ENCODE data around the gene TMCC2.

TMCC2 gene

DNA sequence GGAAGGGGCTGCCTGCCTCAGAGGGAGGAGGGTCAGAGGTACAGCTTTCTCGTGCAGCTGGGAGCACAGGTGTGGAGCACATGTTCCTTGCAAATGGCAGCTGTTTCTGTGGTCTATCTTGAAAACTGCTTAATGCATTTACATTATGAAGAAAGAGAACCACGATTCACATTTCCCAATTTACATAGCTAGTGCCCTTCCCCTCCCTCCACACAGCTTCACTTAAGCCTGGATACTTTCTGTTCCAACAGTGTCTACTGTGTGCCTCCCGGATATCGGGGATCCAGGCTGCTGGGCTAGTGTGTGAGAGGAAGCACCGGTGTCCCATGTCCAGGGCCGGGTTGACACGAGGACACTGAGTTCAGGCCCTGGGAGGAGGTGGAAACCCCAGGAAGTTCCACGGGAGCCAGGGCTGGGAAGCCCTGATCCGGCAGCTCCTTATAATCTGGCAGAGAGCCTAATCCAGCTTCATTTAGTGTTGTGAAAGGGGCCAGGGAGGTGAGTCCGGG lies 31.6 kb downstream of the TMCC2 start:
- Mint-ChIP-seq H3K9me3 (no peaks in the 10 kb centered on the region), H3K36me3 (no peaks in the 10 kb centered on the region), H3K4me3 (no peak overlapping the region), H3K27me3 (peaks cover 9% of the 10 kb centered on the region), H3K4me1 (peaks cover 8% of the 10 kb centered on the region), H3K27ac (no peak overlapping the region)
- ATAC-seq, result no peak

DNA sequence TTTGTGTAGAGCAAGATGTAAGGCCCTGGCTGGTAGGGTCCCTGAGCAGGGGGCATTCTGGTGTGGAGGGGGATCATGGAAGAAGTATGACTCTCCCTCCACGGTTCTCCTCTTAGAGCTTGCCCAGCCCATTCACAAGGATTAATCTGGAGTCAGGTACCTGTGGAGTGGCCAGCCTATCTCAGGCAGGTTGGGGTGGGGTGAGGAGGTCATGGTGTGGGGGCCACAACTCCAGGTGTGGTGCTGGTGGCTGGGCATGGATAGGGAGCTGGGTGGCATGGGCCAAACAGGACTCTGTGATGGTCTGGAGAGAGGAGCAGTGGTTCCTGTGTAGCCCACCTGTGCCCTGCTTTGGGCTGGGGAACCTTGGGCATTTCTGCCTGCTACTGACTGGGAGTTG lies 32.3 kb downstream of the TMCC2 start:
- Mint-ChIP-seq H3K4me3 (no peak overlapping the region), H3K4me1 (peaks cover 8% of the 10 kb centered on the region), H3K27me3 (peaks cover 9% of the 10 kb centered on the region), H3K9me3 (no peaks in the 10 kb centered on the region), H3K36me3 (no peaks in the 10 kb centered on the region), H3K27ac (no peak overlapping the region)
- no peak for ATAC-seq

DNA sequence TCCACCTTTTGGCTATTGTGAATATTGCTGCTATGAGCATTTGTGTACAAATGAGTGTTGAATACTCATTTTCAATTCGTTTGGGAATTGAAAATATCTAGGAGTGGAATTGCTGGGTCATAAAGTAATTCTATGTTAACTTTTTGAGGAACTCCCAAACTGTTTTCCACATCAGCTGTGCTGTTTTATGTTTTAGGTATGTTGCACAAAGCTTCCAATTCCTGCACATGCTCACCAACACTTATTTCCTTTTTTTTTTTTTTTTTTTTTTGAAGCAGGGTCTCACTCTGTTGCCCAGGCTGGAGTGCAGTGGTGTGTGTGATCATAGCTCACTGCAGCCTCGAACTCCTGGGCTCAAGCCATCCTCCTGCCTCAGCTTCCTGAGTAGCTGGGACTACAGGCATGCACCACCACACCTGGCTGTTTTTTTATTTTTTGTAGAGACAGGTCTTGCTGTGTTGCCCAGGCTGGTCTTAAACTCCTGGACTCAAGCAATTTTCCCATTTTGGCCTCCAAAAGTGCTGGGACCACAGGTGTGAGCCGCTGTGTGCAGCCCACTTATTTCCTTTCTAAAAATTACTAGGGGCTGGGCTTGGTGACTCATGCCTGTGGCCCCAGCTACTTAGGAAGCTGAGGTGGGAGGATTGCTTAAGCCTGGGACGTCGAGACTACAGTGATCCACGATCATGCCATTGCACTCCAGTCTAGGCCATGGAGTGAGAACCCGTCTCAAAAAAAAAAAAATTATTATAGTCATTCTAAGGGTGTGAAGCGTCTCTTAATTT lies 33.4 kb downstream of the TMCC2 start:
- peaks cover 9% of the 10 kb centered on the region for H3K27me3 Mint-ChIP-seq
- no peak overlapping the region for H3K27ac Mint-ChIP-seq
- no peak for ATAC-seq
- H3K4me3 Mint-ChIP-seq, result no peak overlapping the region
- peaks cover 4% of the 10 kb centered on the region for H3K4me1 Mint-ChIP-seq
- no peaks in the 10 kb centered on the region for H3K9me3 Mint-ChIP-seq
- no peaks in the 10 kb centered on the region for H3K36me3 Mint-ChIP-seq

- ATAC-seq, result no peak
- Mint-ChIP-seq H3K36me3 (no peaks in the 10 kb centered on the region), H3K27me3 (peaks cover 9% of the 10 kb centered on the region), H3K27ac (no peak overlapping the region), H3K4me1 (no peaks in the 10 kb centered on the region), H3K9me3 (no peaks in the 10 kb centered on the region), H3K4me3 (no peak overlapping the region)
Measured at GRCh38 chr1:205261946-205262691, 34.4 kb downstream of the TMCC2 start.

DNA sequence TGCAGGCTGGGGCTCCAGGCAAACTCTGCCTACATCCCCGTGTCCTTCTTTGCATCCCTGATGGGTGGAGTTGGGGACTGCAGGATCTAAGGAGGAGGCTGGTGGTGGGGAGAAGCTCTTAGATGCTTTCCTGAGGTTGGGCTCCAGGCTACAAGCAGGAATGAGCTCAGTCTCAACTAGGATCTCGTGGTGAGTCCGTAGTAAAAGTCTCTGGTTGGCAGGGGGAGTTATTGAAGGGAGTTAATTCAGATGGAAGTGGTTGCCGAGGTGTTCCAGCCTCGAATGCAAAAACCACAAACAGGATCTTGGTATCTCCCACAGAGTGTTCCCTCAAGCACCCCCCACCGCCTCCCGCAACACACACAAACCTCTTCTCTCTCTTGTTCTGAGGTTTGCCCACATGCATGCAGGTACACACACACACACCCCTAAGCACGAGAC lies 35.0 kb downstream of the TMCC2 start:
- Mint-ChIP-seq H3K4me1 (no peaks in the 10 kb centered on the region), H3K36me3 (no peaks in the 10 kb centered on the region), H3K27ac (no peak overlapping the region), H3K9me3 (no peaks in the 10 kb centered on the region), H3K4me3 (no peak overlapping the region), H3K27me3 (peaks cover 3% of the 10 kb centered on the region)
- ATAC-seq, result no peak

DNA sequence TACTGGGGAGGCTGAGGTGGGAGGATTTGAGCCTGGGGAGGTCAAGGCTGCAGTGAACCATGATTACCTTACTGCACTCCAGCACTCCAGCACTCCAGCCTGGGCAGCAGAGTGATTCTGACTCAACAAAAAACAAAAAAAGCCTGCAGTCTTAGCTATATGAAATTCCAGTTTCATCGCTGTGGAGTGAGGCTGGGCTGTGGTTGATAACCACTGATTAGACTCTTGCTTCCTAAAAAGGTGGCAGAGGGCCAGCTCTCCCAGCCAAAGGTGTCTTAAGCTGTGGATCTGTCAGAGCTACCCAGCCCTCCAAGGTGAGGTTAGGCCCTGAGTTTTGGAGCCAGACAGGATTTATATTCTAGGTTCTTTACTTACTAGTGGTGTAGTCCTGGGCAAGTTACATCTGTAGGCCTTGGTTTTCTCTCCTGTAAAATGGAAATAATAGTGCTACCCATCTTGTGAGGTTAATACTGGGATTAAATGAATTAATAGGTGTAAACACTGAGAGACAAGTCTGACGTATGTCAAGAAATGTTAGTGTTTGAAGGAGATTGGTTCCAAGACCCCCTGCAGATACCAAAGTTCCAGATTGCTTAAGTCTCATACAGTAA lies 35.9 kb downstream of the TMCC2 start:
- Mint-ChIP-seq H3K4me3 (no peak overlapping the region), H3K36me3 (peaks cover 1% of the 10 kb centered on the region), H3K27ac (no peak overlapping the region), H3K27me3 (peaks cover 9% of the 10 kb centered on the region), H3K4me1 (no peaks in the 10 kb centered on the region), H3K9me3 (no peaks in the 10 kb centered on the region)
- ATAC-seq, result no peak

GRCh38 chr1:205266611-205267305 lies 39.0 kb downstream of the TMCC2 start:
- H3K36me3 Mint-ChIP-seq, result peaks cover 6% of the 10 kb centered on the region
- H3K27ac Mint-ChIP-seq, result no peak overlapping the region
- peaks cover 15% of the 10 kb centered on the region for H3K27me3 Mint-ChIP-seq
- H3K4me1 Mint-ChIP-seq, result no peaks in the 10 kb centered on the region
- no peaks in the 10 kb centered on the region for H3K9me3 Mint-ChIP-seq
- ATAC-seq, result no peak
- no peak overlapping the region for H3K4me3 Mint-ChIP-seq

- H3K27ac Mint-ChIP-seq, result no peak overlapping the region
Measured at GRCh38 chr1:205267306-205267902, 39.7 kb downstream of the TMCC2 start.

GRCh38 chr1:205268846-205269680 lies 41.3 kb downstream of the TMCC2 start:
- no peak for ATAC-seq
- Mint-ChIP-seq H3K4me3 (no peak overlapping the region), H3K27ac (no peak overlapping the region), H3K36me3 (peaks cover 11% of the 10 kb centered on the region), H3K9me3 (no peaks in the 10 kb centered on the region), H3K27me3 (peaks cover 15% of the 10 kb centered on the region), H3K4me1 (peaks cover 11% of the 10 kb centered on the region)

More at GRCh38 chr1:205267306-205267902, 39.7 kb downstream of the TMCC2 start:
- peaks cover 11% of the 10 kb centered on the region for H3K36me3 Mint-ChIP-seq
- H3K9me3 Mint-ChIP-seq, result no peaks in the 10 kb centered on the region
- no peak for ATAC-seq
- peaks cover 15% of the 10 kb centered on the region for H3K27me3 Mint-ChIP-seq
- H3K4me1 Mint-ChIP-seq, result no peaks in the 10 kb centered on the region
- H3K4me3 Mint-ChIP-seq, result no peak overlapping the region

DNA sequence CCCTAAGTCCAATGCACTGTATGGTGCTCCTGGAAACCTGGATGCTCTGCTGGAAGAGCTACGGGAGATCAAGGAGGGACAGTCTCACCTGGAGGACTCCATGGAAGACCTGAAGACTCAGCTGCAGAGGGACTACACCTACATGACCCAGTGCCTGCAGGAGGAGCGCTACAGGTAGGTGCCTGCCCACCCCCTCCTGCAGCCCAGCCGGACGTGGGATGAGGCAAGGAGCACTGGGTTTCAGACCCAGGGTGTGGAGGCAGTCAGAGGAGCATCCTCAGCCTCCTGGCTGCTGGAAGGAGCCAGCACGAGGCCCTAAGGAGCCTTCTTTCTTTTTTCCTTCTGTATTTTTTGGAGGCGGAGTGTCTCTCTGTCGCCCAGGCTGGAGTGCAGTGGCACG lies 42.0 kb downstream of the TMCC2 start:
- Mint-ChIP-seq H3K27me3 (peaks cover 15% of the 10 kb centered on the region), H3K9me3 (no peaks in the 10 kb centered on the region), H3K4me3 (no peak overlapping the region), H3K4me1 (peaks cover 18% of the 10 kb centered on the region), H3K36me3 (peaks cover 11% of the 10 kb centered on the region), H3K27ac (no peak overlapping the region)
- ATAC-seq, result no peak

DNA sequence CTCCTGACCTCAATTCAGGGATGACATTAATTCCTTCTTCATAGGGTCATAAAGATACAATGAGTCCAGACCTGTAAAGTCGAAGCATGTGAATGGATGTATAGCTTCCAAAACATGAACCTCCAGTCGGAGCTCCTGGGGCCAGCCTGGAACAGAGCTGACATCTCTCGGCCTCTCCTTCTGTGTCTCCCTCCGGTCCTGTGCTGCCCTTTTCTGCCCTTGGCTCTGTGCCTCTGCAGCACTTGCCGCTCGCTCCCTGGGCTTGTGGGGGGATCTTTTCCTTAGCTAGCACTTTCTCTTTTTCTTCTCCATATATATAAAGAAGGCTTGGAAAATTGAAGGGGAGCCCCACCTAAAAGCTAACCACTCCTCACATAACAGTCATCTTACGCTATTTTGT lies 42.5 kb downstream of the TMCC2 start:
- no peak overlapping the region for H3K4me3 Mint-ChIP-seq
- no peak overlapping the region for H3K27ac Mint-ChIP-seq
- H3K27me3 Mint-ChIP-seq, result peaks cover 15% of the 10 kb centered on the region
- no peak for ATAC-seq
- no peaks in the 10 kb centered on the region for H3K9me3 Mint-ChIP-seq
- H3K36me3 Mint-ChIP-seq, result peaks cover 11% of the 10 kb centered on the region
- peaks cover 24% of the 10 kb centered on the region for H3K4me1 Mint-ChIP-seq

GRCh38 chr1:205270764-205271163 lies 43.0 kb downstream of the TMCC2 start:
- H3K27ac Mint-ChIP-seq, result no peak overlapping the region
- peaks cover 28% of the 10 kb centered on the region for H3K4me1 Mint-ChIP-seq
- peaks cover 11% of the 10 kb centered on the region for H3K36me3 Mint-ChIP-seq
- no peak overlapping the region for H3K4me3 Mint-ChIP-seq
- peaks cover 15% of the 10 kb centered on the region for H3K27me3 Mint-ChIP-seq
- no peaks in the 10 kb centered on the region for H3K9me3 Mint-ChIP-seq
- ATAC-seq, result no peak

DNA sequence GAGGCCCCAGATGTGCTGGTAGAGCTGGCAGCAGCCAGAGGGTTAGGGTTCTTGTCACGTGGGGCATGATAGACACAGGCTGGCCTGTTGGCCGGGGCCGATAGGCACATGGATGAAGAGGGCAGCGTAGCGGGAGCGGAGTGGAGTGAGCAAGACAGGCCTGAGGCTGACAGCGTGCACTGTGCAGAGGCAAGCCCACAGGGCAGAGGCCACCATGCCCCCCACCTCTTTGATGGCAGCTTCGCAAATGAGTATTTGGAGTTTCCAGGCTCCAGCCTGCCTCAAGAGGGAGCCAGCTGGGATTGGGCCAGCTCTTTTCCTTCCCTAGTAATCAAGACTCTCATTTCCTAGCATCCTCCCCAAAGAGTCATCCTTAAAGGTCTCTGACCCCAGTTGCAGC lies 43.5 kb downstream of the TMCC2 start:
- Mint-ChIP-seq H3K4me3 (no peak overlapping the region), H3K27me3 (peaks cover 15% of the 10 kb centered on the region), H3K9me3 (no peaks in the 10 kb centered on the region), H3K4me1 (peaks cover 32% of the 10 kb centered on the region), H3K36me3 (peaks cover 11% of the 10 kb centered on the region), H3K27ac (no peak overlapping the region)
- ATAC-seq, result no peak

DNA sequence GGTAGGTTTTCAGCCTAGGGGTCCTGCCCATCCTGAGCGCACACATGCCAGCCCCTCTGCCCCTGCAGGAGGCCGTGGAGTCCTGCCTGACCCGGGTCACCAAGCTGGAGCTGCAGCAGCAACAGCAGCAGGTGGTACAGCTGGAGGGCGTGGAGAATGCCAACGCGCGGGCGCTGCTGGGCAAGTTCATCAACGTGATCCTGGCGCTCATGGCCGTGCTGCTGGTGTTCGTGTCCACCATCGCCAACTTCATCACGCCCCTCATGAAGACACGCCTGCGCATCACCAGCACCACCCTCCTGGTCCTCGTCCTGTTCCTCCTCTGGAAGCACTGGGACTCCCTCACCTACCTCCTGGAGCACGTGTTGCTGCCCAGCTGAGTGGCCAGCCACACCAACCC lies 44.0 kb downstream of the TMCC2 start:
- H3K36me3 Mint-ChIP-seq, result peaks cover 11% of the 10 kb centered on the region
- H3K4me3 Mint-ChIP-seq, result no peak overlapping the region
- H3K27ac Mint-ChIP-seq, result no peak overlapping the region
- H3K9me3 Mint-ChIP-seq, result no peaks in the 10 kb centered on the region
- ATAC-seq, result no peak
- H3K4me1 Mint-ChIP-seq, result peaks cover 37% of the 10 kb centered on the region
- peaks cover 15% of the 10 kb centered on the region for H3K27me3 Mint-ChIP-seq
